ENCODE data around the gene CALM1. TPM values are rescaled to one million over a fixed set of nuclear protein-coding genes. Genes with fewer than 3 reads are reported as not detected.

Gene CALM1
- total and polyA plus RNA-seq, 7 donors: 460 to 1,593 (median 659) TPM

- peaks cover 15% of the 10 kb centered on the region for H3K4me1 ChIP-seq
- intact Hi-C loops (cut with DNase I): no loop called here
- ATAC-seq (no peak), DNase-seq (no peak)
- TF ChIP-seq, protein P1, sequence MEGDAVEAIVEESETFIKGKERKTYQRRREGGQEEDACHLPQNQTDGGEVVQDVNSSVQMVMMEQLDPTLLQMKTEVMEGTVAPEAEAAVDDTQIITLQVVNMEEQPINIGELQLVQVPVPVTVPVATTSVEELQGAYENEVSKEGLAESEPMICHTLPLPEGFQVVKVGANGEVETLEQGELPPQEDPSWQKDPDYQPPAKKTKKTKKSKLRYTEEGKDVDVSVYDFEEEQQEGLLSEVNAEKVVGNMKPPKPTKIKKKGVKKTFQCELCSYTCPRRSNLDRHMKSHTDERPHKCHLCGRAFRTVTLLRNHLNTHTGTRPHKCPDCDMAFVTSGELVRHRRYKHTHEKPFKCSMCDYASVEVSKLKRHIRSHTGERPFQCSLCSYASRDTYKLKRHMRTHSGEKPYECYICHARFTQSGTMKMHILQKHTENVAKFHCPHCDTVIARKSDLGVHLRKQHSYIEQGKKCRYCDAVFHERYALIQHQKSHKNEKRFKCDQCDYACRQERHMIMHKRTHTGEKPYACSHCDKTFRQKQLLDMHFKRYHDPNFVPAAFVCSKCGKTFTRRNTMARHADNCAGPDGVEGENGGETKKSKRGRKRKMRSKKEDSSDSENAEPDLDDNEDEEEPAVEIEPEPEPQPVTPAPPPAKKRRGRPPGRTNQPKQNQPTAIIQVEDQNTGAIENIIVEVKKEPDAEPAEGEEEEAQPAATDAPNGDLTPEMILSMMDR (IDR thresholded peaks at IDR 0.05): no peak
- H3K27ac ChIP-seq: no peak overlapping the region
- no peaks in the 10 kb centered on the region for H3K27me3 ChIP-seq (ENCODE audit: insufficient read depth in 3 of 3, low read length in 2 of 3)
- H3K4me3 ChIP-seq: no peak overlapping the region
- WGBS, 3 donors: 87 to 88% (median 87%) methylated on average over 9 of the region's 9 CpGs
- no peaks in the 10 kb centered on the region for H3K36me3 ChIP-seq (ENCODE audit: insufficient read depth in 1 of 2, low read depth in 1 of 2)
- H3K9me3 ChIP-seq: no peaks in the 10 kb centered on the region
Measured at GRCh38 chr14:90447720-90448497, 51.1 kb downstream of the CALM1 start.

DNA sequence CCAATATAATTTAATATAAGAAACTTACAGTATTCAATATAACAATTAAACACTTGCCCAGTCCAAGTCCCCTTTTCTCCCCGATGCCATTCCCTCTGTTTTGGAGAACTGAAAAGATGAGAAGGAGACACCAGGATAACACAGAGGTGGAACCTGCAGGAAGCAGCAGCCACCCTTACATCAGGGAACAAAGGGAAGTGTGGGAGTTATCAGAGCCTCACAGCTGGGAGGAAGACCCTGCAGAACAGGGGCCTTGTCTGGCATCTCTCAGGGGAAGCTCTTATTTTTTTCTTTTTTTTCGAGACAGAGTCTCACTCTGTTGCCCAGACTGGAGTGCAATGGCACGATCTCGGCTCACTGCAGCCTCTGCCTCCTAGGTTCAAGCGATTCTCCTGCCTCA lies 52.6 kb downstream of the CALM1 start:
- no peaks in the 10 kb centered on the region for H3K9me3 ChIP-seq
- DNase-seq: no peak
- ATAC-seq: no peak
- no peaks in the 10 kb centered on the region for H3K4me1 ChIP-seq
- WGBS, 3 donors: 78 to 80% (median 78%) methylated on average over 5 of the region's 5 CpGs
- H3K27ac ChIP-seq: no peak overlapping the region
- no peaks in the 10 kb centered on the region for H3K36me3 ChIP-seq (ENCODE audit: insufficient read depth in 1 of 2, low read depth in 1 of 2)
- TF ChIP-seq, protein P1 (IDR thresholded peaks at IDR 0.05): no peak
- H3K27me3 ChIP-seq (ENCODE audit: insufficient read depth in 3 of 3, low read length in 2 of 3): no peaks in the 10 kb centered on the region
- no peak overlapping the region for H3K4me3 ChIP-seq
- intact Hi-C loops (cut with DNase I): no loop called here

DNA sequence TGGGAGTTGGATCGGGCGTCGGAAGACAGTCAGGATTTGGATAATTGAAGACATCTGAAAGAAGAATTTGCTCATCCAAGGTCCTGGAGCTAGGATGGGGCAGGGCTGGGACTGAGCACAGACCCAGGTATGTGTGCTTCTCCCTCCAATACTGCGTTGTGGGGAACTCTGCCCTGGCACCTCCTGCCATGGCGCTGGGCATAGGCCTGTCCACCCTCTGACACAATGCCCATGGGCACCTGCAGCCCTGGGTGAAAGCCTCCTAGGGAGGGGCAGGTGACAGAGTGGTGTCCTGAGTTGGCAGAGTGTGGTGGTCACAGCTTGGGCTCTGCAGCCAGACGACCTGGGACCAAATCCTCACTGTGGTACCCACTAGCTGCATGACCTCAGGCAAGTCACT lies 53.3 kb downstream of the CALM1 start:
- H3K27ac ChIP-seq: no peak overlapping the region
- H3K36me3 ChIP-seq (ENCODE audit: insufficient read depth in 1 of 2, low read depth in 1 of 2): no peaks in the 10 kb centered on the region
- no peaks in the 10 kb centered on the region for H3K9me3 ChIP-seq
- no peaks in the 10 kb centered on the region for H3K4me1 ChIP-seq
- H3K4me3 ChIP-seq: no peak overlapping the region
- 92 to 94% (median 93%) methylated on average over 6 of the region's 6 CpGs for WGBS, 3 donors
- no peak for ATAC-seq
- intact Hi-C loops (cut with DNase I): no loop called here
- no peaks in the 10 kb centered on the region for H3K27me3 ChIP-seq (ENCODE audit: insufficient read depth in 3 of 3, low read length in 2 of 3)
- TF ChIP-seq, protein P1 (IDR thresholded peaks at IDR 0.05): no peak
- no peak for DNase-seq

DNA sequence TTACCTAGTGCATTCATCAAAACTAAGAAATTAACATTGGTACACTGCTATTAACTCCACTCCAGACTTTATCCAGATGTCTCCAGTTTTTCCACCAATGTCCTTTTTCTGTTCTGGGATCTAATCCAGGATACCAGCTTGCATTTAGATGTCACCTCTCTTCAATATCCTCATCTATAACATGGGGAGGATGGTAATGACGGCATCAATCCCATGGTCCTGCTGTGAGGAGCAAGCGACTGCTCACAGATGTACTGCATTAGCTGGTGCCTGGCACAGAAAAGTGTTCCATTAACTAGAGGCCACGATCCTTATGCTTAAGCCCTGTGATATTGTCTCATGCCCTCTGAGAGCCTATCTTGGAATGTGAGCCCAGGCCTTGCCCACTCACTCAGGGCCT lies 53.8 kb downstream of the CALM1 start:
- Histone ChIP-seq H3K4me1 (no peaks in the 10 kb centered on the region), H3K4me3 (no peak overlapping the region), H3K36me3 (ENCODE audit: insufficient read depth in 1 of 2, low read depth in 1 of 2) (no peaks in the 10 kb centered on the region), H3K27ac (no peak overlapping the region), H3K27me3 (ENCODE audit: insufficient read depth in 3 of 3, low read length in 2 of 3) (no peaks in the 10 kb centered on the region), H3K9me3 (no peaks in the 10 kb centered on the region)
- intact Hi-C loops (cut with DNase I): no loop called here
- TF ChIP-seq, protein P1 (IDR thresholded peaks at IDR 0.05): no peak
- no peak for DNase-seq
- ATAC-seq: no peak
- WGBS, 3 donors: 87 to 89% (median 88%) methylated on average over 3 of the region's 3 CpGs

- Histone ChIP-seq H3K27me3 (ENCODE audit: insufficient read depth in 3 of 3, low read length in 2 of 3) (no peaks in the 10 kb centered on the region), H3K36me3 (ENCODE audit: insufficient read depth in 1 of 2, low read depth in 1 of 2) (no peaks in the 10 kb centered on the region), H3K4me3 (no peak overlapping the region), H3K9me3 (no peaks in the 10 kb centered on the region), H3K4me1 (no peaks in the 10 kb centered on the region), H3K27ac (no peak overlapping the region)
- TF ChIP-seq, protein P1 (IDR thresholded peaks at IDR 0.05): no peak
- DNase-seq (no peak), ATAC-seq (no peak)
- WGBS, 3 donors: 88 to 92% (median 88%) methylated on average over 13 of the region's 13 CpGs
- intact Hi-C loops (cut with DNase I): no loop called here
Measured at GRCh38 chr14:90451443-90451842, 54.6 kb downstream of the CALM1 start.

Data from psoas muscle (tissue), 8 donors.